ENCODE data around the gene BRF1.

- no peak for TF ChIP-seq CTCF (IDR thresholded peaks at IDR 0.05)
- no peak for TF ChIP-seq POLR2A (IDR thresholded peaks at IDR 0.05)
These were observed 79.9 kb downstream of the BRF1 start for GRCh38 chr14:105220699-105221597.

Data from esophagus squamous epithelium (tissue), 4 donors.